Heart left ventricle (tissue), 13 donors: ENCODE data around the gene BLOC1S4.

Experiments used
- CTCF ChIP-seq, 12 donors: fragments of 200-600 bp; sonication (generic) in 4 of 12; IDR thresholded peaks; one replicate each; pipeline versions ENCODE4 v1.5.0 to v1.8.0; 2018 to 2022; ENCODE audit warnings: antibody characterized with exemption in 12 of 12, mild to moderate bottlenecking in 5 of 12
- POLR2A ChIP-seq, 2 donors: fragments of 450-650 bp; IDR thresholded peaks; one replicate each; pipeline ENCODE4 v1.6.1; 2017; ENCODE audit warnings: antibody characterized with exemption in 2 of 2, mild to moderate bottlenecking in 2 of 2, moderate library complexity in 2 of 2
- donor health status: ischemic (EF 13 %, LVEDD 7.1; RV severe dilation, severe dysfunction).
- donor health status: DM: no; HTN: yes; CAD: no.
- donor health status: DM: no; HTN: no; CAD: no.
- donor health status: ischemic (EF 25% LVEDD 6.9; RV normal size, moderate dysfunction).
- donor health status: ischemic (EF 25% LVEDD 5.7; RV mildly dilated, moderate dysfunction).
- donor health status: ischemic (EF 35%, LVEDD 5.7; RV mildly dilated, moderate dysfunction).
- donor health status: nonischemic (EF 11% LVEDD 7.7; RV severe dilation, severe dysfunction).
- donor health status: DM: yes; HTN: yes; CAD: no.
- donor health status: PGD.
- donor health status: ischemic (EF 29% LVEDD 5.4; RV normal size, mild dysfunction).
- donor health status: nonischemic (EF 23%, LVEDD 6.1; RV moderate dilation, normal function).

- TF ChIP-seq CTCF (IDR thresholded peaks at IDR 0.05) (no peak), POLR2A (IDR thresholded peaks at IDR 0.05) (no peak)
Observed at GRCh38 chr4:6716958-6717655, 1.1 kb downstream of the BLOC1S4 start.
